NB4 (cell line): ENCODE data around the gene HGF.

Experiments
- CTCF ChIP-seq: IDR thresholded peaks from one replicate; pipeline ENCODE4 v1.5.1; 2012; ENCODE audit warnings: low read depth, low read length
- MAX ChIP-seq: IDR thresholded peaks from 2 replicates; pipeline ENCODE4 v1.6.1; 2011; ENCODE audit warnings: low read depth, low read length
- POLR2A ChIP-seq: IDR thresholded peaks from 2 replicates; pipeline ENCODE4 v1.6.1; 2011; ENCODE audit warnings: mild to moderate bottlenecking; ENCODE audit not compliant: insufficient read length; ENCODE audit errors: extremely low read depth

- TF ChIP-seq CTCF, result no peak
- TF ChIP-seq MAX, result peak; percentile 50; the same call in 1 of the 2 replicates
- no peak for TF ChIP-seq POLR2A
Measured at GRCh38 chr7:81810476-81811155, 40.8 kb upstream of the HGF start.
